ENCODE data around the gene CYB5RL.

GRCh38 chr1:54159733-54160316, 40.0 kb downstream of the CYB5RL start:
- TF ChIP-seq JUND (IDR thresholded peaks at IDR 0.05; ENCODE audit: low read length) (no peak), MAX (IDR thresholded peaks at IDR 0.05) (no peak), POLR2A (IDR thresholded peaks at IDR 0.05; ENCODE audit: control extremely low read depth in 1 of 2, low read depth in 2 of 2, low read length in 2 of 2) (no peak), CTCF (IDR thresholded peaks at IDR 0.05; ENCODE audit: control extremely low read depth in 1 of 3, insufficient read depth in 1 of 3, low read depth in 1 of 3, low read length in 3 of 3) (no peak), EP300 (IDR thresholded peaks at IDR 0.05; ENCODE audit: borderline replicate concordance in 1 of 2, low read depth in 2 of 2, low read length in 2 of 2) (no peak), BRCA1 (IDR thresholded peaks at IDR 0.05; ENCODE audit: low read depth, low read length) (no peak), KDM4A (IDR thresholded peaks at IDR 0.05; ENCODE audit: low read depth, low read length, severe bottlenecking) (no peak), POLR2AphosphoS5 (IDR thresholded peaks at IDR 0.05; ENCODE audit: low read depth, low read length) (no peak), BCL11A (IDR thresholded peaks at IDR 0.05; ENCODE audit: low read depth in 2 of 2, low read length in 2 of 2) (no peak), YY1 (IDR thresholded peaks at IDR 0.05; ENCODE audit: low read depth, low read length) (no peak), RAD21 (IDR thresholded peaks at IDR 0.05 in 1 of 2, conservative IDR thresholded peaks at IDR 0.05 in 1 of 2; ENCODE audit: low read depth in 2 of 2, low read length in 2 of 2) (no peak)

All from H1 (cell line).